ENCODE results near the gene MTUS2.
A peak's percentile ranks its signal among the peaks of the same experiment; 100 is the strongest.
"Not testable (repeated sequence)": the region's sequence is repeated elsewhere in the genome, so short reads cannot be mapped to it uniquely, and the experiment has no call there.

The MTUS2 gene

DNA sequence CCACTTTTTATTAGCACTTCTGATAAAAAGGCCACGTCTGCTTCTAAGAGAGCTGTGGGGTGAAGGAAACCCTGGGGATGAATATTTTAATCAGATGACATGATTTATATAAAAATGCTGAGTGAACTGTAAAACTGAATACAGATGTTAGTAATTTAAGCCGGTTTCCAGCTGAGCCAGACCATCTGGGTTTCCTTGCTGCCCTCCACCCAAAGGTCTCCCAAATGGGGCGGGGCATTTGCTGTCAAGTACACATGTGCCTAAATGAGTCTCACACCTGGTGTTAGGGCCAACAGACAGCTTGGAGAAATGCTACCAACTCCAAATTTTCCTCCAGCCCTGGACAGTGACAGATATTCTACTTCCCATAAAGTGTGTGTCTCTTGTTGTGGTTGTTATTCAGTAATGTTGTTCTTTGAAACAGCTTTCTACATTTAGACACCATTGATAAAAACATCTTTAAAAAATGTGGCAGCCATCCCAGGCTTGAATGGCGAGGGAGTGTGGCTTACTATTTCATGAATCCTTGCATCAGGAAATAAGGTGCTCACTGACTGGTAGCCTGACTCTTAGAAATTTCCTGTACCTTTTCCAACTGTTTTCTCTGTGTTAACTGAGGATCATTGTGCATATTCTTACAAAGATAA lies 350.4 kb downstream of the MTUS2 start:
- peak; percentile 65 for DNase-seq

DNA sequence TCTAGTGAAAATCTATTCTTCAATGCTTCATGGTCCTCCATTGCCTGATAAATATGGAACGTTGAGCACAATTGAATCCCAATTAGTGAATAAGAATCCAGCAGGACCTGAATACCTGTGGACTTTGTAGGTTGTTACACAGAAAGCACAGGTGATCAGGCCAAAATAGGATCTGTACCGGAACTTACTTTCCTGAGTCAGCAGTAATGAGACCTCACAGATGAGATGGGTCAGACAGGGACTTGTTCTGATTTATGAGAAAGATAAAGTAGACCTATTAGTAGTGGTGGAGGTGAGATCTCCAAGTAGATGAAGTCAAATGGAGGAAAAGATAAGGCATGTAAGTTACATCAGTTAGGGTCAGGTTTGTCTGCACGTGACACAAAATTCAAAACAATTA lies 351.1 kb downstream of the MTUS2 start:
- no peak for DNase-seq

DNA sequence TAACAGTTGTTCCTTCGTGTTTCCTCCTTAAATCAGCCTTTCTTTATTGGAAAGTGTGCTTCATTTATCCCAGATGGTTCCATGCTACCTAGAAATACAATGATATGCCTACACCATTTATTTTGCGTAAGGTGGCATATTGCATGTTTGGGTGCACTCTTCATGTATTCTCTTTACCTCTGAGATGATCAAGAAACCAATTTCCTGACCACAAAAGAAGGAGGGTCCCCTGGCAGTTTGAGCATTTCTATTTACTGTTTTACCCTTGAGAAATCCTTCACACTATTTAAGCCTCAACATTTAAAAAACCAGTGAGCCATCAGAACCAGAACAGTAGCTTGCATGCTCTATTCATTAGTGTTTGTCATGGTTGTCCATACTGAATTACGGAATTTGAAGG lies 354.0 kb downstream of the MTUS2 start:
- no peak for DNase-seq

DNA sequence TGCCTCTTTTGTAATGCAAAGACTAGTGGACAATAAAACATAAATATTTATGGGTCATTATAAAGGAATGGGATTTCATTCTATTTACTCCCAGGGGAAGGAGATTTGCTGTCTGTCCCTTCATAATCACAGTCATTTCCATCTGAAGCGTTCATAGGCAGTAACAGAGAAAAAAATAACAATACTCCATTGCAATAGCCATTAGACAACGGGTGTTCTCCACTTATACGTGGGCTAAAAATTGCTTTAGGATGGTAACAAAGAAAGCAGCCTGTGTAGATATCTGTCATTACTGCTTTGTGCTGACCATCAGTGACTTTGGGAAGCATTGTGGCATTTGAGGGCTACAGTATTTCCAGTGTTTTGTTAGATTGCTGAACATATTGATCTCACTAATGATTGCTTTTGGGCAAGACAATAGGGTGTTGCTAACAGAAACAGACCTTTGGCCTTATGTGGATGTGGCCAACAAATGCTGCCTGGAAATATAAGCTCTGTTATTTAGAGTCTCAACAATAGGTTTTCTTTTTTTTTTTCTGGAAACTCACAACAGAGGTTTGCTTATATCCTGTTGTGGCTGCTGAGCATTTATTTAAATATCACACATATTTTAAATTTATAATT lies 355.2 kb downstream of the MTUS2 start:
- no peak for DNase-seq

GRCh38 chr13:29180055-29180454 lies 359.9 kb downstream of the MTUS2 start:
- DNase-seq = no peak

DNA sequence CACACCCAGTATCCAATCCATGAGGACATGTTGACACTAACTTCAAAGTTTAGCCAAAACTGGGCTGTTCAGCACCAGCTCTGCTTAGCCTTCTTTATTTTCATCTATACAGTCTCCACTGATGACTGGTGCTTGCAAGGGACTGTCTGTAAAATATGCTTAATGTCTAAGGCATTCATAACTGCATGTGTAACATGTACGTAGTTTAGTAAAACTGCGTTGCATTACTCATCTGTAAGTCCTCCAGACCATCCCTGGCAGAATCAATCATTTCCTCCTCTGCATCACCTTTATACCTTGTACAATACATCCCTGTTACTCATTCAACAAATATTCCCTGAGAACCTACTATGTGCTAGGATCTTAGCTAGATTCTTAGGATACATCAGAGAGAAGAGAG lies 362.1 kb downstream of the MTUS2 start:
- DNase-seq = no peak

- DNase-seq = no peak
Measured at GRCh38 chr13:29185926-29186325, 365.8 kb downstream of the MTUS2 start.

GRCh38 chr13:29187584-29187983 lies 367.4 kb downstream of the MTUS2 start:
- DNase-seq = no peak

- DNase-seq = no peak
Measured at GRCh38 chr13:29190298-29190697, 370.2 kb downstream of the MTUS2 start.

DNA sequence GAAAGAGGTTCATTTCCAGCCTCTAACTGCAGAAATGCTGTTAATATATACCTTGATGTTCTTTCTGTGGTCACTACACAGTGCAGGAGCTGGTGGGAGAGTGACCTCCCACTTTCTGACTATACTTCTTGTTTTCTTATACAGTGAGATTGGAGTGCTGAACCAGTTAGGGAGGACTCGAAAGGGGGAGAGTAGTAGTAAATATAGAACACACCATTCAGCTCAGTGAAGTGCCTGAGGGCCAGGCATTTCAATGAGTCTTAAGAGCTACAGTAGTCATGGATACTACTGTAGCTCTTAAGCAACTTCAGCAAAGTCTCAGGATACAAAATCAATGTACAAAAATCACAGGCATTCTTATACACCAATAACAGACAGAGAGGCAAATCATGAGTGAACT lies 372.9 kb downstream of the MTUS2 start:
- no peak for DNase-seq

DNA sequence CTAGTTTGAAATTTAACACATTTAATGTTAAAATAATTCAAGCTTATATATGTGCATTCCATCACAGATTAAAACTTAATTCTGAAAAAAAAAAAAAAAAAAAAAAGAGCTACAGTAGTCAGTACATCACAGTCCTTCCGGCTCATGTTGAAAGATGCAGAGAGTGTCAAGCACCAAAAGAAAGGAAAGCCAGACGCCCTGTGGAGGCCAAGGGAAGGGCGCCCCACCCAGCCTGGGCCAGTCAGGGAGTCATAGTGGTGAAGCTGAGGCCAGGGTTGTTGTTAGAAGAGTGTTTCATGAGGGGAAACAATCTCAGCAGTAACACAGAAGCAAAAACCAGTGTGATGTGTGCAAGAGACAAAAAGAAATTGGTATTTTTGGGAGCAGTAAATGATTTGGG lies 375.3 kb downstream of the MTUS2 start:
- no peak for DNase-seq

- no peak for DNase-seq
Measured at GRCh38 chr13:29196409-29197074, 376.4 kb downstream of the MTUS2 start.

DNA sequence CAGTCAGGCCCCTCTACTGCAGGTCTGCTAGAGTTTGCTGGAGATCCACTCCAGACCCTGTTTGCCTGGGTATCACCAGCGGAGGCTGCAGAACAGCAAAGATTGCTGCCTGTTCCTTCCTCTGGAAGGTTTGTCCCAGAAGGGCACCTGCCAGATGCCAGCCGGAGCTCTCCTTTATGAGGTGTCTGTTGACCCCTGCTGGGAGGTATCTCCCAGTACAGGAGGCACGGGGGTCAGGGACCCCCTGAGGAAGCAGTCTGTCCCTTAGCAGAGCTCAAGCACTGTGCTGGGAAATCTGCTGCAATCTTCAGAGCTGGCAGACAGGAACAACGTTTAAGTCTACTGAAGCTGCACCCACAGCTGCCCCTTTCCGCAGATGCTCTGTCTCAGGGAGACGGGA lies 382.6 kb downstream of the MTUS2 start:
- not testable (repeated sequence) for DNase-seq

- DNase-seq = no peak
Measured at GRCh38 chr13:29204651-29205050, 384.5 kb downstream of the MTUS2 start.

DNA sequence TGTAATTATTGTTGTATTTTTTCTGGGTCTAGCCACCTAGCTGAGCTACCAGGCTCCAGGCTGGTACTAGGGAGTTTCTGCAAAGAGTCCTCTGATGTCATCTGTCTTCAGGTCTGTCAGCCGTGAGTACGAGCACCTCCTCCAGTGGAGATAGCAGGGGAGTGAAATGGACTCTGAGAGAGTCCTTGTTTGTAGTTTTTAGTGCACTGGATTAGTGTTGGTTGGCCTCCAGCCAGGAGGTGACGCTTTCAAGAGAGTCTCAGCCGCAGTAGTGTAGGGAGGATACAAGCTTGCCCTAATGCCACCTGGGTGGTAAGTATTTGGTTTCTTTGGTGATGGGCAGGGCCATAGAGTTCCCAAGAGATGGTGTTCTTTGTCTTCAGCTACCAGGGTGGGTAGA lies 390.5 kb downstream of the MTUS2 start:
- no peak for DNase-seq

DNA sequence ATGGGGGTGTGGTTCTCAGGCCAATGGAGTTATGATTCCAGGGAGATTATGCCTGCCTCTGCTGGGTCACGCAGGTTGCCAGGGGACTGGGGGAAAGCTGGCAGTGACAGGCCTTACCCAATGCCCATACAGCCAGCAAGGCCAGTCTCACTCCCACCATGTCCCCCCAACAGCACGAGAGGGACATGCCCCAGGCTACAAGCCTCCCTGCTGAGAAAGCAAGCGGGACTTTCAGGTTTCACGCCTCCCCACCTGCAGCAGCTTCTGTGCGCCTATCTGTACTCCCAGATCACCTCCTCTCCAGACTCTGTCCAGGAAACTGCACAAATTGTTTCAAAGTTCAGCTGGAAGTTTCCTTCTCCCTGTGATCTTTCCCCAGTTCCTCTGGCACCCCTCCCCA lies 391.0 kb downstream of the MTUS2 start:
- not testable (repeated sequence) for DNase-seq

- DNase-seq = no peak
Measured at GRCh38 chr13:29222458-29222857, 402.3 kb downstream of the MTUS2 start.

- no peak for DNase-seq
Measured at GRCh38 chr13:29224206-29224605, 404.1 kb downstream of the MTUS2 start.

DNA sequence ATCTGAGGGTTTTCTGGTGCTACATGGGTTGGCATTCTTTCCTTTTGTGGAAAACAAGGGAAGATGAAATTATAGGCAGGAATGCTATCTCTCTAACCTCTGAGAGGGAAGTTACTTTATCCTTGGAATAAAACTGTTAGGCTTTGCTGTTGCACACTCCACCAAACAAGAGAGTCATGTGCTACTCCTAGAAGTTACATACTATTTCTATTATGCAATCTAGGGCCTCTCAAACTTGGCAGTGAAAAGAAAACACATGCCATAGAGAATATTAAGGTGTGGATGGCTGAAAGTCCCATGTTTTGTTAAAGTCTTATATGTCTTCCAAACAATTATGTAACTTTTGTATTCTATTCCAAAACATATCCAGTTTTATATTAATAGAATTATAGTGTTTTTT lies 407.4 kb downstream of the MTUS2 start:
- DNase-seq = no peak

DNA sequence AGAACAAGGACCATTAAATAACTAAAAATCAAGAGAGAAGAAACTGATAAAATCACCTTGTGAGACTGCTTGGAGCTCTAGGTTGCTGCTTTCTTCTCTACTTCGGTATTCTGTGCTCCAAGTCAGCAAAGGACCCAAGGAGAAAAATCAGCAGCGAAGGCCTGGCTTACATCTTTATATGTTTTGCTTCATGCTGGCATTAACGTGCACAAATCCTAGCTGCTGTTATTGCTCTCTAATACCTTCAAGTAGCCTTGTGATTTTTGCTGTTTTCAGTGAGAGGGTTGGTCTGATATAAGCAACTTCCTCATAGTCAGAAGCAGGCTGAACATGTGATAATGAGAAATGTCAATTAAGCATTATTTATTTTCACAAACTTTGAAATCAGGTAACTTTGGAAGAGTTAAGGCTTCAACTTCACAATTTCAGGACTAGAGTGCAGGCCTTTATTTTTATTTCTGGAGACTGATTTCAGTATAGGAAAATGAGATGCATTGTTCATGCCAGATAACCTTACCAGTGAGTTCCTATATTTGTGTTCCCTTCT lies 410.2 kb downstream of the MTUS2 start:
- no peak for DNase-seq

DNA sequence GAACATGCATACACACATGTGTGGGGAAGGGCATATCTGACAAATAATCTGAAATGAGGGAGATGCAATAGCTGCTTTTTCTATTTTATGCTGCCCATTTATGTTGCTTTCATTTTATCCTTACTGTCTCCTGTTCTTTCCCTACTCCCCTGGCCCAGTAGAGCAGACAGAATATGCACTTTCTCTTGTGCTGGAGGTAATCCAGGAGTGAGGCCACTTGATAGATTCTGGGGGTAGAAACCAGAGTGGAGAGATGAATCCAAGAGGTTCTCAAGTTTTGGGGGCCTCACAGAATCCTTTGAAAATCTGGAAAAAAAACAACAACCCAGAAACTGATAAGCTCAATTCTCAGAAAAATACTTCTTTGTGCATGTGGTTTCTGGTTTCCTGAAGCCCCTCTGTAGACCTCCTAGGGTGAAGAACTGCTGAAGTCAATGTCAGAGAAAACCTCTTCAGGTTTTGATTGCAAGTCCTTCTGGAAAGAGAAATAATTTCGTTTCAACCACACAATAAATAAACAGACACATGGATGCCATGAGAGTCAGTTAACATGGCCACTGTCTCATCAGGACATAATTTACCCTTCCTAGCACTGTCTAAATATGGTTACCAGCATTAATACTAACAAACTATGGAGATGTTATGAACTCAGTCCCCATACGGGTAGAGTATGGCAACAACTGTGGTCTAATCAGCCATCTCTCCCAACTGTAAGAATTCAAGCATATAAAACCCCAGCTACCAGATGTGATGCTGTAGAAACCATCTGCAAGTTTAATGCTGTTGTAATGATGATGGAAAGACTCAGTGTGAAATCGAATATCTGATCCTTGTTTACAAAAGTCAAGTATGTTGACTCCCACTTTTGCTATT lies 419.8 kb downstream of the MTUS2 start:
- peak; percentile 31 for DNase-seq

DNA sequence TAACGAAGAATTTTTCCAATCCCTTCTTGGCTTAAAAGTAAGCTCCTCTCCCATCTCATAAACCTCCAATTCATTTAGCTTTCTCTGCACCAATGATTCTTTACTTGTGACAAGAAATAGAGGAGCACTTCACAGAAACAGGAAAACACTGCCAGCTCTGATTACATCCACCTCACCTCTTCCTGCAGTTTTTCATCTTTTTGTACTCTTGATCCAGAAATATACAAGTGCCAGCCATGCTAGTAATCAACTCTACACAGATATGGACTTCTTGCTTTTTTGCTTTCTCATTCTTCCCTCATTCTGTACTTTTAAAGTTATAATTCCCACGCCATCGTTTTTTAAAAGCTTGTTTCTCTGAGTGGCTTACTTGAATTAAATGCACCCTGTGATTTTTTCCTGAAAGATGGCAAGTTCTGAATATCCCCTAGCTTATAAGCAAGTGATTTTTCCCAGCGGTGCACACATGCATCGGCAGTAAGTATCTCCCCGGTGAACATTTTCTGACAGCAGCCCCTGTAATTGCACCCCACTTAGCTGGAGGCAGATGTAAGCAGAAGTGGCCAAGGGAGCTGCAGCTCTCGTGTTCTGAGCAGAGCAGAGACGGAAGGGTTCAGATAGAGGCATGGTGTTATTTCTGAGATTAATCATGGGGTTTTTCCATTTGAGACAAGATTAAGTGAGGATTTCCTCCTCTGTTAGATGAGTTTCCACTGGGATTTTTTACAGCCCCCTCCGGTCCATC lies 434.7 kb downstream of the MTUS2 start:
- no peak for DNase-seq

Measured in DMS 273 treated with DMSO at 0.1 percent for 48 hours (cell line).